ENCODE measurements around the gene SMAD1.

GRCh38 chr4:145566086-145566708, 84.5 kb downstream of the SMAD1 start:
- TF ChIP-seq EZH2phosphoT487 (IDR thresholded peaks at IDR 0.05; ENCODE audit: borderline replicate concordance) (no peak), CTCF (conservative IDR thresholded peaks at IDR 0.05; ENCODE audit: low read length) (no peak)
